ENCODE results near the gene PRCD. TPM values are rescaled to one million over a fixed set of nuclear protein-coding genes. Genes with fewer than 3 reads are reported as not detected.
"Not testable (repeated sequence)": the region's sequence is repeated elsewhere in the genome, so short reads cannot be mapped to it uniquely, and the experiment has no call there.

PRCD gene
- total and polyA plus RNA-seq, 11 donors: 1.1 to 7.6 (median 2.7) TPM

DNA sequence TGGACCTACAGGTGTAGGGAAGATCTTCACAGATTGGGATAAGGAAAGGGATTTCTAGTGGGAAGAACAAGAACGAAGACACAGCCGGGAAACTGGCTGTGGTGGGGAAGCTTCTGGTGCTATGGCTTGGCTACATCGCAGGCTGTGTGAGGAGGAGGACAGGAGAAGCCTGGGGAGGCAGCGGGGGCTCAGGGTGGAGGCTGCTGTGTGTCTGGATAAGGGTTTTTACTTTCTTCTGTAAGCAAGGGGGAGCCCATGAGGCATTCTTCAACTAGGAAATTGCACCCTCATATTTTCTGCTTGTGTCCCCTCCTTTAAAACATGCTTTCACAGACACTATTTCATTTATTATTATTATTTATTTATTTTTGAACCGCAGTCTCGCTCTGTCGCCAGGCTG, 35.7 kb upstream of the PRCD start:
- Histone ChIP-seq H3K9me3 (no peaks in the 10 kb centered on the region), H3K4me1 (peaks cover under 1 to 49% (median 24%) of the 10 kb centered on the region in 12 donors), H3K36me3 (no peaks in the 10 kb centered on the region), H3K27me3 (peaks cover 0 to 9% (median 0%) of the 10 kb centered on the region in 9 donors), H3K27ac (no peak overlapping the region), H3K4me3 (no peak overlapping the region)
- intact Hi-C loops (cut with DNase I): loop anchor here in 6 of 10 donors (2.0 to 10.0 kb wide), 5 partner anchors 37 to 202 kb away; partner anchors contain the start of genes AANAT (in 1 of the 6) and QRICH2 (in 1 of the 6)
- TF ChIP-seq, protein P1, sequence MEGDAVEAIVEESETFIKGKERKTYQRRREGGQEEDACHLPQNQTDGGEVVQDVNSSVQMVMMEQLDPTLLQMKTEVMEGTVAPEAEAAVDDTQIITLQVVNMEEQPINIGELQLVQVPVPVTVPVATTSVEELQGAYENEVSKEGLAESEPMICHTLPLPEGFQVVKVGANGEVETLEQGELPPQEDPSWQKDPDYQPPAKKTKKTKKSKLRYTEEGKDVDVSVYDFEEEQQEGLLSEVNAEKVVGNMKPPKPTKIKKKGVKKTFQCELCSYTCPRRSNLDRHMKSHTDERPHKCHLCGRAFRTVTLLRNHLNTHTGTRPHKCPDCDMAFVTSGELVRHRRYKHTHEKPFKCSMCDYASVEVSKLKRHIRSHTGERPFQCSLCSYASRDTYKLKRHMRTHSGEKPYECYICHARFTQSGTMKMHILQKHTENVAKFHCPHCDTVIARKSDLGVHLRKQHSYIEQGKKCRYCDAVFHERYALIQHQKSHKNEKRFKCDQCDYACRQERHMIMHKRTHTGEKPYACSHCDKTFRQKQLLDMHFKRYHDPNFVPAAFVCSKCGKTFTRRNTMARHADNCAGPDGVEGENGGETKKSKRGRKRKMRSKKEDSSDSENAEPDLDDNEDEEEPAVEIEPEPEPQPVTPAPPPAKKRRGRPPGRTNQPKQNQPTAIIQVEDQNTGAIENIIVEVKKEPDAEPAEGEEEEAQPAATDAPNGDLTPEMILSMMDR (IDR thresholded peaks at IDR 0.05): no peak
- TF ChIP-seq POLR2A (IDR thresholded peaks at IDR 0.05): no peak
- no peak for ATAC-seq
- 67 to 83% (median 75%) methylated on average over 7 of the region's 7 CpGs for WGBS, 4 donors
- no peak for DNase-seq

DNA sequence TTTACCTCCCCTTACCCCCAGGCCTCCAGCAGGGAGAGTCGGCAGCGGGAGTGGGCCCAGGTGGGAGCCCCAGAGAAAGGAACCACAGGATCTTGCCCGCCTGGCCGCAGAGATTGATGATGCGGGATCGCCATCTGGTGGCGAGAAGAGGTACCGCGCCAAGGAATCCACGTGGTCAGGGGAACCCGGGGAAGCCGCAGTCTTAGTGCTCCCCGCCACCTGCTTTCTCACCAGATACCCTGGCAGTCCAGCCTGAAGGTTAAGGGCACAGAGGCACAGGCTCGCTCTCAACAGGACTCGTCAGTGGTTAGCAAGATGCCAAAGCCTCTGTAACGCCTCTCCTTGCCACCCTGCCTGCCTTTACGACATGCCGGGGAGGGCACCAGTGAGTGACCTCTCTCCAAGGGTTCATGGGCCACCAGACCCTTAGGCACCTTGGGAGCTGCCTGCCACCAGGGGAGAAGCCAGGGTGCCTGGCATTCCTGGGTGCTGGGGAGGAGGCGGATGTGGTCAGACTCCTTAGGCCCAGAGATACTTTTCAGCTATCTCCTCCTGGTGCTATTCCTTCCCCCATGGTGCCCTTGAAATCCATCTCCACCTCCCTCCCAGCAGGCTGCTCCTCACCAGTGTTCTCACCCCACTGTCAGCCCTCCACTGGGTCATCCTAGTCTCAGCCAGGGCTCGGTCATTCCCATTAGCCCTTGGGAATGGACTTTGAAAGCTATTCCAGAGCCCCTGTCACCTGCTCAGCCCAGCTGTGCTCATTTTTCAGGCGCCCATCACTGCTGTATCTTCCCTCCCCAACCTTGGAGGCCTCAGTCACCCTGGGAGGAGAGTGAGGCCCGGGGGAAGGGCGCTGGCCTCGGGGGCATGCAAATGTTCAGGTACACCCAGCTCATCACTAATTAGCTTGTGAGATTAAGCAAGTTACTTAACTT, 33.2 kb upstream of the PRCD start:
- Histone ChIP-seq H3K4me3 (no peak overlapping the region), H3K4me1 (peaks cover 0 to 38% (median 9%) of the 10 kb centered on the region in 12 donors), H3K36me3 (no peaks in the 10 kb centered on the region), H3K27ac (no peak overlapping the region), H3K27me3 (peaks cover 0 to 9% (median 0%) of the 10 kb centered on the region in 9 donors), H3K9me3 (no peaks in the 10 kb centered on the region)
- TF ChIP-seq POLR2A (IDR thresholded peaks at IDR 0.05): no peak
- TF ChIP-seq, protein P1 (IDR thresholded peaks at IDR 0.05): peak; percentile 90 to 97 (median 94)
- ATAC-seq: peak; percentile 70 to 82 (median 78)
- peak; percentile 75 to 91 (median 80) for DNase-seq
- intact Hi-C loops (cut with DNase I): loop anchor here in 9 of 10 donors (1.0 to 10.0 kb wide), 8 partner anchors 40 to 204 kb away; partner anchors contain the start of genes QRICH2 (in 2 of the 9) and AANAT (in 1 of the 9)
- WGBS, 4 donors: 25 to 30% (median 28%) methylated on average over 23 to 24 of the region's 24 CpGs

DNA sequence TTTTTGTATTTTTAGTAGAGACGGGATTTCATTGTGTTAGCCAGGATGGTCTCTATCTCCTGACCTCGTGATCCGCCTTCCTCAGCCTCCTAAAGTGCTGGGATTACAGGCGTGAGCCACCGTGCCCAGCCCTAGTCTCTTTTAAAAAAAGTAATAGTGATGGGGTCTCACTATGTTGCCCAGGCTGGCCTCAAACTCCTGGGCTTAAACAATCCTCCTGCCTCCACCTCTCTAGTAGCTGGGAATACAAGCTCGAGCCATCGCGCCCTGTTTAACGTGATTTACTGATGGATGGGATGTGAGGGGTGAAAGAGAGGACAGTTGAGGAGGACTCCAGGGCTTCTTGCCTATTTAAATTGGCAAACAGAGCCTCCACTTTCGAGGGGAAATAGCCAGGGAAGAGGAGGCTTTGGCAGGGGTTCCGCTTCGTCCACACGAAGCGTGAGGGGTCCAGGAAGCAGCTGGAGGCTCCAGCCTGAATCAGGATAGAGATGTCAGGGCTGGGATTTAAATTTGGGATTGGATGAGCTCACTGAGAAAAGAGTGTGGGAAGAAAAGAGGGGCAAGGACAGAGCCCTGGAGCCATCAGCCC, 31.3 kb upstream of the PRCD start:
- H3K27me3 ChIP-seq, ATAC-seq, H3K27ac ChIP-seq, H3K4me3 ChIP-seq, H3K36me3 ChIP-seq, DNase-seq, H3K9me3 ChIP-seq: not testable (repeated sequence)
- H3K4me1 ChIP-seq: peaks cover 0 to 36% (median 3%) of the 10 kb centered on the region in 12 donors
- intact Hi-C loops (cut with DNase I): loop anchor here in 6 of 10 donors (5.0 to 10.0 kb wide), 5 partner anchors 101 to 206 kb away; partner anchors contain the start of gene QRICH2 (in 2 of the 6)
- WGBS, 4 donors: 64 to 73% (median 70%) methylated on average over 14 of the region's 14 CpGs

DNA sequence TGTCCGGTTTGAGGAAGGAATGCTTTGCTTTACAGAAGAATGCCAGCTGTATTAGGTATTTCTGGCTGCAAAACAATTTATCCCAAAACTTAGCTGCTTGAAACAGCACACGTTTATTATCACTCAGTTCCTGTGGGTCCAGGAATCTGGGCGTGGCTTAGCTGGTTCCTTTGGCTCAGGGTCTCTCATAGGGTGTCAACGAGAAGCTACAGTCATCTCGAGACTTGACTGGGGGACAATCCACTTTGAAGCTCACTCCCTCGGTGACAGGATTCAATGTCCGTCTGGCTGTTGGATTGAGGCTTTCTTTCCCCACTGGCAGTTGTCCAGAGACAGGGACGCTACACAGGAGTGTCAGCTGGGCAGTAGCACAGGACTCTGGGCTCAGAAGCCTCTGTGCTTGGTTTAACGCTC, 29.0 kb upstream of the PRCD start:
- ATAC-seq (no peak), DNase-seq (no peak)
- WGBS, 4 donors: 10 to 20% (median 16%) methylated on average over 8 to 9 of the region's 9 CpGs
- no peaks in the 10 kb centered on the region for H3K9me3 ChIP-seq
- H3K4me1 ChIP-seq: peaks cover 0 to 50% (median 10%) of the 10 kb centered on the region in 12 donors
- intact Hi-C loops (cut with DNase I): no loop called here
- H3K36me3 ChIP-seq: no peaks in the 10 kb centered on the region
- no peak overlapping the region for H3K27ac ChIP-seq
- no peak overlapping the region for H3K4me3 ChIP-seq
- H3K27me3 ChIP-seq: peaks cover 0 to 9% (median 0%) of the 10 kb centered on the region in 9 donors
- TF ChIP-seq, protein P1 (IDR thresholded peaks at IDR 0.05): no peak
- no peak for TF ChIP-seq POLR2A (IDR thresholded peaks at IDR 0.05)
